HepG2 (cell line): ENCODE measurements around the gene ENTPD1. TPM values are rescaled to one million over a fixed set of nuclear protein-coding genes. Genes with fewer than 3 reads are reported as not detected.

ENCODE experiments used
- ATAC-seq: fragments of 200-7000 bp; cut with Tn5 transposase; 3 replicates; pipeline ENCODE4 v1.9.1; 2020; ENCODE audit warnings: mild to moderate bottlenecking, moderate library complexity
- BruUV-seq: library from RNA; stranded (reverse); fragments of 400-500 nt; replicated peaks from 2 replicates; lab custom pipeline; 2021; lab: Mats Ljungman, UMichigan
- CTCF ChIA-PET: fragments of 300-600 bp; formaldehyde crosslinking; extraction: SDS; loops from one replicate; lab custom pipeline; 2021; ENCODE audit warnings: low total read pairs, inconsistent platforms, low intra/inter-chr PET ratio; lab: Yijun Ruan, JAX
- POLR2A ChIA-PET: fragments of 350-600 bp; sonication (Branson Sonifier 250); formaldehyde crosslinking; loops from one replicate; lab custom pipeline; 2020; ENCODE audit warnings: antibody characterized with exemption, inconsistent platforms; lab: Yijun Ruan, JAX
- DNase-seq: peaks from one replicate; pipeline ENCODE4 v3.0.0-alpha.2; 2015; ENCODE audit warnings: low spot score
- FAIRE-seq: peaks from 3 replicates; lab custom pipeline; 2011; peaks lifted over from hg19 to GRCh38; lab: Jason Lieb, UNC
- H2AFZ ChIP-seq: one replicate; pipeline ENCODE4 v1.6.1; 2011; ENCODE audit warnings: low read length, inconsistent platforms
- H3K27ac ChIP-seq: fragments of 300-600 bp; 3 replicates; pipeline ENCODE4 v1.8.0; 2011; ENCODE audit warnings: mixed run types, mild to moderate bottlenecking, mixed read lengths, low read length, inconsistent platforms; ENCODE audit not compliant: insufficient read depth; ENCODE audit errors: extremely low read length
- H3K27me3 ChIP-seq, 2 experiments: fragments of 200-600 bp in 1 of 2; 2 replicates in 1 of 2; 3 replicates in 1 of 2; pipeline versions ENCODE4 v1.6.0 to v1.8.0; 2011; ENCODE audit warnings: low read length in 2 of 2, mild to moderate bottlenecking in 2 of 2, moderate library complexity in 2 of 2, inconsistent platforms in 1 of 2; ENCODE audit not compliant: insufficient read depth in 2 of 2, control insufficient read depth in 1 of 2
- H3K36me3 ChIP-seq, 2 experiments: fragments of 200-600 bp in 1 of 2; replicated peaks in 1 of 2; 2 replicates in 1 of 2; 3 replicates in 1 of 2; pipeline versions ENCODE4 v1.5.1 to v1.8.0; 2011; ENCODE audit warnings: low read length in 2 of 2, inconsistent platforms in 1 of 2; ENCODE audit not compliant: insufficient read depth in 2 of 2, control insufficient read depth in 1 of 2
- H3K4me1 ChIP-seq: 2 replicates; pipeline ENCODE4 v1.5.1; 2012; ENCODE audit warnings: low read length, inconsistent platforms; ENCODE audit not compliant: insufficient read depth
- H3K4me2 ChIP-seq: 2 replicates; pipeline ENCODE4 v1.6.0; 2011; ENCODE audit warnings: low read depth, low read length, inconsistent platforms
- H3K4me3 ChIP-seq, 3 experiments: fragments of 200-600 bp in 1 of 3; sonication (generic), shearing (Covaris generic) in 1 of 3; replicated peaks in 1 of 3; 2 replicates each; pipeline ENCODE4 v1.5.1; 2011 to 2016; ENCODE audit warnings: low read length in 3 of 3, inconsistent platforms in 2 of 3, low read depth in 2 of 3, mild to moderate bottlenecking in 2 of 3, control low read depth in 1 of 3, mixed read lengths in 1 of 3; ENCODE audit not compliant: insufficient read depth in 1 of 3
- H3K79me2 ChIP-seq: one replicate; pipeline ENCODE4 v1.6.1; 2011; ENCODE audit warnings: low read length, inconsistent platforms; ENCODE audit not compliant: insufficient read depth
- H3K9ac ChIP-seq: 2 replicates; pipeline ENCODE4 v1.6.0; 2011; ENCODE audit warnings: mild to moderate bottlenecking, low read depth, low read length, inconsistent platforms; ENCODE audit not compliant: insufficient read depth
- H3K9me3 ChIP-seq: 2 replicates; pipeline ENCODE4 v1.5.1; 2012; ENCODE audit warnings: mild to moderate bottlenecking, low read length
- H4K20me1 ChIP-seq: 2 replicates; pipeline ENCODE4 v1.6.0; 2011; ENCODE audit warnings: inconsistent platforms, mild to moderate bottlenecking, low read length, moderate library complexity; ENCODE audit not compliant: insufficient read depth
- HOMEZ ChIP-seq: IDR thresholded peaks from 2 replicates; pipeline ENCODE4 v1.6.1; 2016; ENCODE audit warnings: low read depth
- KLF11 ChIP-seq: IDR thresholded peaks from 2 replicates; pipeline ENCODE4 v1.6.1; 2016; ENCODE audit warnings: missing compliant biosample characterization
- MTA1 ChIP-seq: sonication (generic); formaldehyde crosslinking; IDR thresholded peaks from 2 replicates; pipeline ENCODE4 v1.4.0; 2020; ENCODE audit warnings: missing genetic modification reagents, mild to moderate bottlenecking, borderline replicate concordance
- NCOA5 ChIP-seq: sonication (generic); formaldehyde crosslinking; IDR thresholded peaks from 2 replicates; pipeline ENCODE4 v1.4.0; 2020; ENCODE audit warnings: missing genetic modification reagents
- NR1H2 ChIP-seq: sonication (generic); formaldehyde crosslinking; IDR thresholded peaks from 2 replicates; pipeline ENCODE4 v1.8.1; 2022; ENCODE audit warnings: low read depth, missing genetic modification reagents, borderline replicate concordance
- SETDB1 ChIP-seq: sonication (generic); formaldehyde crosslinking; IDR thresholded peaks from 2 replicates; pipeline ENCODE4 v1.5.1; 2020; ENCODE audit warnings: missing genetic modification reagents, mild to moderate bottlenecking, borderline replicate concordance
- SRY ChIP-seq: sonication (generic); formaldehyde crosslinking; IDR thresholded peaks from 2 replicates; pipeline ENCODE4 v1.8.0; 2022; ENCODE audit warnings: mild to moderate bottlenecking, missing genetic modification reagents
- ZBTB3 ChIP-seq: sonication (generic); formaldehyde crosslinking; IDR thresholded peaks from 2 replicates; pipeline ENCODE4 v1.4.0; 2020; ENCODE audit warnings: low read depth, mild to moderate bottlenecking, moderate library complexity, missing genetic modification reagents, borderline replicate concordance
- ZIK1 ChIP-seq: sonication (generic); formaldehyde crosslinking; IDR thresholded peaks from 2 replicates; pipeline ENCODE4 v1.5.0; 2020; ENCODE audit warnings: mild to moderate bottlenecking, low read depth, missing genetic modification reagents, borderline replicate concordance
- ZNF33B ChIP-seq: sonication (generic); formaldehyde crosslinking; IDR thresholded peaks from 2 replicates; pipeline ENCODE4 v1.5.1; 2020; ENCODE audit warnings: mild to moderate bottlenecking, missing genetic modification reagents
- ZNF589 ChIP-seq: sonication (generic); formaldehyde crosslinking; conservative IDR thresholded peaks from 2 replicates; pipeline ENCODE4 v1.8.0; 2022; ENCODE audit warnings: mild to moderate bottlenecking, moderate library complexity, missing genetic modification reagents
- ZNF607 ChIP-seq: sonication (generic); formaldehyde crosslinking; IDR thresholded peaks from 2 replicates; pipeline ENCODE4 v1.5.1; 2020; ENCODE audit warnings: missing genetic modification reagents, mild to moderate bottlenecking, borderline replicate concordance
- ZNF775 ChIP-seq: sonication (generic); formaldehyde crosslinking; IDR thresholded peaks from 2 replicates; pipeline ENCODE4 v1.4.0; 2020; ENCODE audit warnings: missing genetic modification reagents, mild to moderate bottlenecking, moderate library complexity, borderline replicate concordance
- ZSCAN22 ChIP-seq: sonication (generic); formaldehyde crosslinking; IDR thresholded peaks from 2 replicates; pipeline ENCODE4 v1.4.0; 2020; ENCODE audit warnings: mild to moderate bottlenecking, missing genetic modification reagents
- WGBS: methylation state at CpG from one replicate; pipeline ENCODE4 v1.1.6; 2017; ENCODE audit warnings: low lambda C conversion rate; 5-methylcytosine and 5-hydroxymethylcytosine counted together
- in situ Hi-C: cut with HindIII; loops from 2 replicates; pipeline ENCODE4 v1.10.0; 2017; ENCODE audit warnings: low pct_unique_long_range_greater_than_20kb; ENCODE audit not compliant: extremely low pct_ligation_motif_present
- intact Hi-C: fragments of 100-400 bp; cut with micrococcal nuclease; formaldehyde crosslinking; loops from one replicate; pipeline ENCODE4 v1.10.0; 2022; ENCODE audit not compliant: unreplicated experiment
- polyA plus RNA-seq, 8 experiments: library from polyadenylated mRNA; depleted of rRNA in 3 of 8; stranded (reverse) in 7 of 8; unstranded in 1 of 8; fragments of >200 nt; fragmentation: Illumina TruSeq in 4 of 8; extraction: Trizol in 4 of 8; gene quantifications; 2 replicates each; pipeline versions ENCODE4 v1.2.1 to v1.2.3, GENCODE V29; 2011 to 2016; ENCODE audit warnings: low read depth in 4 of 8, missing spikeins in 1 of 8, mixed read lengths in 1 of 8; ENCODE audit not compliant: insufficient read depth in 1 of 8
- total RNA-seq, 5 experiments: library from RNA; depleted of rRNA; stranded (reverse); fragments of >200 nt; fragmentation: Illumina TruSeq; extraction: Trizol; gene quantifications; 2 replicates each; pipeline ENCODE4 v1.2.3, GENCODE V29; 2016; ENCODE audit warnings: low read depth in 1 of 5
- TF ChIP-seq, protein P1 (sequence below): sonication (generic); formaldehyde crosslinking; IDR thresholded peaks from 2 replicates; pipeline ENCODE4 v1.5.1; 2020; ENCODE audit warnings: mild to moderate bottlenecking, missing genetic modification reagents, moderate library complexity
- TF ChIP-seq, protein P2 (sequence below), 2 experiments: IDR thresholded peaks; 2 replicates each; pipeline ENCODE4 v1.6.1; 2011 to 2012; ENCODE audit warnings: low read length in 2 of 2, borderline replicate concordance in 1 of 2, low read depth in 1 of 2, mild to moderate bottlenecking in 1 of 2, moderate library complexity in 1 of 2

The ENTPD1 gene
- total and polyA plus RNA-seq, 2 of the 13 experiments (the other 11 are each of a cell fraction or from before 2014, with no cell fraction given): 0.07 TPM

DNA sequence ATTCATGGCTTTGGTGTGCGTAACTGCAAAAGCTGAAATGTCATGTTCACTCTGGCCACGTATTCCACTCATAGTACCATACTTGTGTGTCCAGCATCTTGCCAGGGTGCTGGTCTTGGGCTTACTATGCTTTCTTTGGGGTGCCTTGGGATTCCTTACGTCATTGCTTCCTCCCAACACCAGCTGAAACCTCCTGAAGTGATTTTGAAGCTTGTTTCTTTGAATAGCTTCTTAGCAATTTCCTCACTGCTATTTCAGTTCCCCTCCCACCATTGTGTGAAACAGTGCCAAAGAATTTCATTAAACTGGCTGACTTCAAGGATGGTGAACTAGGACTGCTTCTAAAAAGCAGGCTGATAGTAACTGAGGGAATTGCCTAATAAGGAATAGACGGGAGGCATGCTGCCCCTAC is 36.9 kb downstream of the ENTPD1 start (continued):
- no peak for TF ChIP-seq ZNF607 (CRISPR knock-in tag)

- ATAC-seq: no peak
- BruUV-seq: no TSS peak
- no peak overlapping the region for H3K27ac ChIP-seq
- TF ChIP-seq HOMEZ (CRISPR knock-in tag) (no peak), NR1H2 (CRISPR knock-in tag) (no peak), ZNF775 (no peak), ZBTB3 (CRISPR knock-in tag) (no peak), ZNF33B (CRISPR knock-in tag) (no peak), ZIK1 (no peak), MTA1 (CRISPR knock-in tag) (no peak), SRY (CRISPR knock-in tag) (no peak), NCOA5 (CRISPR knock-in tag) (no peak), ZNF589 (no peak), SETDB1 (no peak), ZSCAN22 (CRISPR knock-in tag) (no peak), KLF11 (no peak)
- TF ChIP-seq, protein P1, sequence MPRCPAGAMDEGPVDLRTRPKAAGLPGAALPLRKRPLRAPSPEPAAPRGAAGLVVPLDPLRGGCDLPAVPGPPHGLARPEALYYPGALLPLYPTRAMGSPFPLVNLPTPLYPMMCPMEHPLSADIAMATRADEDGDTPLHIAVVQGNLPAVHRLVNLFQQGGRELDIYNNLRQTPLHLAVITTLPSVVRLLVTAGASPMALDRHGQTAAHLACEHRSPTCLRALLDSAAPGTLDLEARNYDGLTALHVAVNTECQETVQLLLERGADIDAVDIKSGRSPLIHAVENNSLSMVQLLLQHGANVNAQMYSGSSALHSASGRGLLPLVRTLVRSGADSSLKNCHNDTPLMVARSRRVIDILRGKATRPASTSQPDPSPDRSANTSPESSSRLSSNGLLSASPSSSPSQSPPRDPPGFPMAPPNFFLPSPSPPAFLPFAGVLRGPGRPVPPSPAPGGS (CRISPR knock-in tag): no peak
- TF ChIP-seq, protein P2, sequence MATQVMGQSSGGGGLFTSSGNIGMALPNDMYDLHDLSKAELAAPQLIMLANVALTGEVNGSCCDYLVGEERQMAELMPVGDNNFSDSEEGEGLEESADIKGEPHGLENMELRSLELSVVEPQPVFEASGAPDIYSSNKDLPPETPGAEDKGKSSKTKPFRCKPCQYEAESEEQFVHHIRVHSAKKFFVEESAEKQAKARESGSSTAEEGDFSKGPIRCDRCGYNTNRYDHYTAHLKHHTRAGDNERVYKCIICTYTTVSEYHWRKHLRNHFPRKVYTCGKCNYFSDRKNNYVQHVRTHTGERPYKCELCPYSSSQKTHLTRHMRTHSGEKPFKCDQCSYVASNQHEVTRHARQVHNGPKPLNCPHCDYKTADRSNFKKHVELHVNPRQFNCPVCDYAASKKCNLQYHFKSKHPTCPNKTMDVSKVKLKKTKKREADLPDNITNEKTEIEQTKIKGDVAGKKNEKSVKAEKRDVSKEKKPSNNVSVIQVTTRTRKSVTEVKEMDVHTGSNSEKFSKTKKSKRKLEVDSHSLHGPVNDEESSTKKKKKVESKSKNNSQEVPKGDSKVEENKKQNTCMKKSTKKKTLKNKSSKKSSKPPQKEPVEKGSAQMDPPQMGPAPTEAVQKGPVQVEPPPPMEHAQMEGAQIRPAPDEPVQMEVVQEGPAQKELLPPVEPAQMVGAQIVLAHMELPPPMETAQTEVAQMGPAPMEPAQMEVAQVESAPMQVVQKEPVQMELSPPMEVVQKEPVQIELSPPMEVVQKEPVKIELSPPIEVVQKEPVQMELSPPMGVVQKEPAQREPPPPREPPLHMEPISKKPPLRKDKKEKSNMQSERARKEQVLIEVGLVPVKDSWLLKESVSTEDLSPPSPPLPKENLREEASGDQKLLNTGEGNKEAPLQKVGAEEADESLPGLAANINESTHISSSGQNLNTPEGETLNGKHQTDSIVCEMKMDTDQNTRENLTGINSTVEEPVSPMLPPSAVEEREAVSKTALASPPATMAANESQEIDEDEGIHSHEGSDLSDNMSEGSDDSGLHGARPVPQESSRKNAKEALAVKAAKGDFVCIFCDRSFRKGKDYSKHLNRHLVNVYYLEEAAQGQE (IDR thresholded peaks at IDR 0.05; ENCODE audit: borderline replicate concordance in 1 of 2, low read depth in 1 of 2, low read length in 2 of 2): no peak
These were observed 37.6 kb downstream of the ENTPD1 start for GRCh38 chr10:95793401-95794045.

More at GRCh38 chr10:95793401-95794045, 37.6 kb downstream of the ENTPD1 start:
- H3K9ac ChIP-seq: no peak overlapping the region
- no peak overlapping the region for H3K4me2 ChIP-seq
- H3K36me3 ChIP-seq: no peaks in the 10 kb centered on the region
- DNase-seq: no peak
- intact Hi-C loops: no loop called here
- in situ Hi-C loops: no loop called here
- peaks cover 11% of the 10 kb centered on the region for H3K4me1 ChIP-seq
- H3K79me2 ChIP-seq: no peaks in the 10 kb centered on the region
- 32% methylated on average over 2 of the region's 2 CpGs for WGBS
- H3K9me3 ChIP-seq: no peaks in the 10 kb centered on the region
- H3K4me3 ChIP-seq: no peak overlapping the region
- H2AFZ ChIP-seq: no peak overlapping the region
- CTCF ChIA-PET: no interaction called here
- no peak for FAIRE-seq
- H3K27me3 ChIP-seq: peaks cover 0 to 5% of the 10 kb centered on the region in 2 experiments; a peak in 3 of 5 replicates
- POLR2A ChIA-PET: no interaction called here
- no peaks in the 10 kb centered on the region for H4K20me1 ChIP-seq
